VCaP (cell line): ENCODE data around the gene PRSS3.
"Not testable (repeated sequence)": the region's sequence is repeated elsewhere in the genome, so short reads cannot be mapped to it uniquely, and the experiment has no call there.

ENCODE experiments used
- H3K27ac ChIP-seq: fragments of 450-650 bp; 2 replicates; pipeline ENCODE4 v1.5.1; 2017
- CTCF ChIP-seq: fragments of 450-650 bp; conservative IDR thresholded peaks from 2 replicates; pipeline ENCODE4 v1.5.1; 2017; ENCODE audit warnings: mild to moderate bottlenecking, moderate library complexity

PRSS3 gene

DNA sequence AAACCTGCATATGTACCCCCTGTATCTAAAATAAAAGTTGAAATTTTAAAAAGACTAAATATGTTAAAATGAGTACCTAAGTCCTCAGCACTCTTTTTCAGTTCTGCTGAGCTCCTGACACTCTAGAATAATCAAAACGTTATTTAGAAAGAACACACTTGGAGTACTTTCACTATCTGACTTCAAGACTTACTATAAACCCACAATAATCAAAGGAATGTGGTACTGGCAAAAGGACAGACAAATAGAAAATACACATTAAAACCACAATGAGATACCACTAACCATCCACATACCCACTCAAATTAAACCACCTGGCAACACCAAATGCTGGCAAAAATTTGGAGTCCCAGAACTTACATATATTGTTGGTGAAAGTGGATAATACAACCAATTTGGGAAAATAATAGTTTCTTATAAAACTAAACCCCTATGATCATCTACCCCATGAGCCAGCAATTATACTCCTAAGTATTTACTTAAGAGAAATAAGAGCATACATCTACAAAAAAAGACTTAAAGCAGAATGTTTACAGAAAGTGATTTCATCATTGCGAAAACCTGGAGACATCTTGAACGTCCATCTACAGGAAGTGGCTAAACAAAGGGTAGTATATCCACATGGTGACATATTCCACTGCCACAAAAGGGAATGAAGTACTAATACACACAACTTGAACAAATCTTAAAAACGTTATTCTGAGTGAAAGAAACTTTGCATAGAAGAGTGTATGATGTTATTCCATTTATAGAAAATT lies 12.8 kb upstream of the PRSS3 start:
- no peak overlapping the region for H3K27ac ChIP-seq
- TF ChIP-seq CTCF: no peak

GRCh38 chr9:33785914-33786313 lies 9.4 kb upstream of the PRSS3 start:
- no peak for TF ChIP-seq CTCF
- no peak overlapping the region for H3K27ac ChIP-seq

- no peak for TF ChIP-seq CTCF
- no peak overlapping the region for H3K27ac ChIP-seq
Measured at GRCh38 chr9:33786681-33787080, 8.7 kb upstream of the PRSS3 start.

GRCh38 chr9:33787839-33788238 lies 7.5 kb upstream of the PRSS3 start:
- no peak for TF ChIP-seq CTCF
- no peak overlapping the region for H3K27ac ChIP-seq

DNA sequence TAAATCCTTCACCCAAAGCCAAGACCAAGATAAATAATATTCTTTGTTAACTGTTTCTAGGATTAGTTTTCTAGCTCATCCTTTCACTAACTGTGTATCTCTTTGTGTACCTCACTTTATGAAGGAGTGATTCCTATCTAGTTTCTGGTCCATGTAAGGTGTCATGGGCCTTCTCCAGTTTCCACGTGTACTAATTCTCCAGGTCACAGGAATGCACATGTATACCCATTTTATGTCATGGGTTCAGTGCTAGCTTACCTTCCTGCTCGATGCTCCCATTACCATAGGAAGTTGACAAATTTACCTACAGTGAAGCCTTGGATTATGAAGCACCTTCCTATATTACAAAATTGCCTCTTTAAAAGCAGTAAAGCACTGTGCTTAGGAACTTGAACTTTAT lies 5.9 kb upstream of the PRSS3 start:
- H3K27ac ChIP-seq: not testable (repeated sequence)

GRCh38 chr9:33791117-33791516 lies 4.2 kb upstream of the PRSS3 start:
- TF ChIP-seq CTCF: no peak
- no peak overlapping the region for H3K27ac ChIP-seq

- H3K27ac ChIP-seq: not testable (repeated sequence)
Measured at GRCh38 chr9:33793496-33793895, 1.9 kb upstream of the PRSS3 start.

DNA sequence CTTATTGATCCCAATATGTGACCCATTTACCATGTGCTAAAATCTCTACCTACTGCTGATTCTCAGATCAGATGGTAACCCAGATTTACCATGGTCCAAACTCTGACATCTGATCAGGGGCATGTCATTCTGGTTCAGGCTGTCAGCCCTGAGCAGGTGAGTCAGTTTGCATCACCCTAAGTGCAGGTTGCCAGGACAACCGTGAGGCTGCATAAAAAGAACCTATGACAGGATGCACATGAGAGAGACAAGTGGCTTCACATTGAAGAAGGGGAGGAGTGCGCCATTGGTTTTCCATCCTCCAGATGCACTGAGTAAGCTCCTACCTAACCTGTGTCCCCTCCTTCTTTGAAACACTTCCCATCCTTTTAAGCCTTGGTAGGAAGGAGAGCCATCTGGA lies 801 bp upstream of the PRSS3 start:
- H3K27ac ChIP-seq: no peak overlapping the region
- TF ChIP-seq CTCF: no peak

GRCh38 chr9:33795819-33796218 lies 458 bp downstream of the PRSS3 start:
- no peak overlapping the region for H3K27ac ChIP-seq

DNA sequence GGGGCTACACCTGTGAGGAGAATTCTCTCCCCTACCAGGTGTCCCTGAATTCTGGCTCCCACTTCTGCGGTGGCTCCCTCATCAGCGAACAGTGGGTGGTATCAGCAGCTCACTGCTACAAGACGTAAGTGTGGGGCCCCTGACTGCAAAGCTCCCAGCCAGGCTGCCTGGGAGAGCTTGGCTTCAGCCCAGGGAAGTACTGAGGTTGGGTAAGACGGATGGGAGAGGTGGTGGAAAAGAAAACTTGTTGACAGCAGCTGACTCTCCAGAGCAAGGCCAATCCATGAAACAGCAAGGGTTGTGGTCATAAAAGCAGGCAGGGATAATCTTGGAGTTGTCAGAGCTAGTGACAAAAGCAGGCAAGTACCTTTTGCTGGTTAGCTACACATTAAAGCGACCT lies 1.3 kb downstream of the PRSS3 start:
- not testable (repeated sequence) for H3K27ac ChIP-seq

More at GRCh38 chr9:33795819-33796218, 458 bp downstream of the PRSS3 start:
- TF ChIP-seq CTCF: no peak
